NK-92 treated with Interleukin-12 subunit alpha and Interleukin-12 subunit beta, amount 100 ng/mL, for 24 hours (cell line): ENCODE results near the gene SH2D4B.
"Not testable (repeated sequence)": the region's sequence is repeated elsewhere in the genome, so short reads cannot be mapped to it uniquely, and the experiment has no call there.

Experiments used
- DNase-seq: peaks from one replicate; lab custom pipeline; 2025; lab: John Stamatoyannopoulos, UW

The SH2D4B gene

DNA sequence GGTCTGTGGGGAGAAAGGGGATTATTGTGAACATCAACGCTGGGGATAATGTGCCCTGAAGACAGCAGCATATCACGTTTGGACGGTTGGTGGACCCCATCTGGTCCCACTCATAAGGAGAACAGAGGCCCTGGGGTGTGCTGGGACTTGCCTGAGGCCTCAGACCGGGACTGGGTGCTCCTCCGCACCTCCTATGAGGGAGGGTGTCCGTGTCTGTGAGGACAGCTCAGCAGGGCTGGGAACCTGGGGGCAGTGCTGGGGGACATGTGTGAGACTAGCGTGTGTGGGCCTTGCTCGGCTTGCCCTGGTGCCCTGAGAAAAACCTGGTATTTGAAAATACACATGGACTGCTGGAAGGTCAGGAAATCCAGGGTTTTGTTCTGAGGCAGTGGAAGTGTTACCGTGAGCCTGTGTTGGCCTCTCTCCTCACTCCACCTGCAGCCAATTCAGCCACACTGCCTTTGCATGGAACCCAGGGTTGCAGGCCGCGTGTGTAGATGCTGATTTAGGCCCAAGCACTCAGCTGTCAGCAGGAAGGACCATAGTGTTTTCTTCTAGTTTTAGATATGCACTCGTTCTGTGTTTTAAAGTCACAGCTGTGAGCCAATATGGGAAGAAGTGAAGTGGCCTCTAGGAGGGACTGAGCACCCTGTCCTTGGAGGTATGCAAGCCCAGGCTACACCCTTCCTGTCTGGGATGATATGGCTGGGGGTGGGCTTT is 13.4 kb upstream of the SH2D4B start:
- DNase-seq, result no peak

- no peak for DNase-seq
Observed at GRCh38 chr10:80526218-80526617, 11.5 kb upstream of the SH2D4B start.

- DNase-seq, result no peak
Observed at GRCh38 chr10:80526742-80527141, 11.0 kb upstream of the SH2D4B start.

GRCh38 chr10:80528185-80528700 is 9.5 kb upstream of the SH2D4B start:
- DNase-seq, result no peak

DNA sequence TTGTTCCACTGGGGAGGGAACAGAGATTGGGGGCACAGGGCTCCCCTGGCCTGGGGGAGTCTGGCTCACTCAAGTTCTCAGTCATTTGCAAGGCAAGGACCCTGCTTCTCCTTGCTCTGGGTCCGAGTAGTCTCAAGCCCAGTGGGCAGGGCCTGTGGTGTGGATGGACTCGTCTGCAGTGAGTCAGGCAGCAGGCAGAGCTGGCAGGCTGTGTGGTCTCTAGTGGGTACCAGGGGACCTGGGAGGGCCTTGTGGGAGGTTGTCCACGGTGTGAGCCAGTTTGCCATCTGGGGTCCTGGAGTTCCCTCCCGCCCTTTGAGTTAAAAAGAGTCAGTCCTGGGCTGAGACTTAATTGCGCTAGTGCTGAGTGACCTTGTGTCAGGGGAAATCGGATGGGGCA is 8.8 kb upstream of the SH2D4B start:
- DNase-seq, result no peak

- DNase-seq, result no peak
Observed at GRCh38 chr10:80529604-80530003, 8.1 kb upstream of the SH2D4B start.

GRCh38 chr10:80530251-80530650 is 7.5 kb upstream of the SH2D4B start:
- DNase-seq, result no peak

DNA sequence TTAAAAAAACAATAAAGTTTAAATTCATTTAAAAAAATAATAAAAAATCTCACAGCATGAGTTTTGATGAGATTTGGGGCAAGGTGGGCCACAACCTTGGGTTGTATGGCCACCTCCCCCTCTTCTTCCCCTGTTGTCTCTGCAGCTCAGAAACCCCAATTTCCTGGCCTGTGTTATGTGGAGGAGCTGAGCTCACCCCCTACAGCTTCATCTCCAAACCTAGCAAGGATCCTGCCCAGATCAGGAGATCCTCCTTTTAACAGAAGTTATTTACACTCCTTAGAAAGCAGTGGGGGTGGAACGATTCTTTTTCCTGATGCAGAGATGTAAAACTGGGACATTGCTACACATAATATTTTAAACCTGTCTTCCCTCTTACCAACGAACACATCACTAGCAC is 6.9 kb upstream of the SH2D4B start:
- no peak for DNase-seq

- no peak for DNase-seq
Observed at GRCh38 chr10:80532571-80532970, 5.1 kb upstream of the SH2D4B start.

GRCh38 chr10:80534059-80534458 is 3.6 kb upstream of the SH2D4B start:
- DNase-seq, result not testable (repeated sequence)

- DNase-seq, result not testable (repeated sequence)
Observed at GRCh38 chr10:80534646-80535045, 3.1 kb upstream of the SH2D4B start.

DNA sequence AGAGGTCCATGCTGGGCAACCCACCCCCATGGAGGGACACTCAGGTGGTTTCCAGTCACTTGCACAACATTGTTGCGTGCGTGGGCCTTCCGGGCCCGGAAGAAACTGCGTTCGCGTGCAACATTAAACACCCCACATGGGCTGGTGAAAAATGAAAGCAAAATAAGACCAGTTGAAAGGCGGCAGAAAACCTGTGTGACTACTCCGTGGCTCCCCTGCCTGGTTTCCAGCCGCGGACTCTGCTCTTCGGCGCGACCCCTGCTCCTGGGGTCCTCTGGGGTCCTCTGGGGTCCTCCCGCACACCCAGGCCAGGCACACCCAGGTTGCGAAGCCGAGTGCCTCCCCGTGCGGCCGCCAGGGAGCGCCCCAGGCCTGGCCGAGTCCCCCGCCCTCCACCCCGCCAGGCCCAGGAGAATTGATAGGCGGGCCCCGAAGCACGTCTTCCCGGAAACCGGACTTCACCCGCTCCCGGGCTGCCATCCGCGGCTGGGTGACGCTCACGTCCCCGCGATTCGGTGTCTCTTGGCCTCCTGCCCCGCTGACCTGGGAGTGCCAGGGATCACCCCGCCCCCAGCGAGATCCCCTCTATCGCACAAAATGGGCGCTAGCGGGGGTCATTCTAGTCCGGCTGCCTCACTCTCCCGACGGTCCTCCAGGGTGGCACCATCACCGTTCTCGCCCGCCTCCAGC is 1.9 kb upstream of the SH2D4B start:
- DNase-seq, result no peak

GRCh38 chr10:80536361-80536835 is 1.3 kb upstream of the SH2D4B start:
- no peak for DNase-seq

- no peak for DNase-seq
Observed at GRCh38 chr10:80537086-80537735, 491 bp upstream of the SH2D4B start.

DNA sequence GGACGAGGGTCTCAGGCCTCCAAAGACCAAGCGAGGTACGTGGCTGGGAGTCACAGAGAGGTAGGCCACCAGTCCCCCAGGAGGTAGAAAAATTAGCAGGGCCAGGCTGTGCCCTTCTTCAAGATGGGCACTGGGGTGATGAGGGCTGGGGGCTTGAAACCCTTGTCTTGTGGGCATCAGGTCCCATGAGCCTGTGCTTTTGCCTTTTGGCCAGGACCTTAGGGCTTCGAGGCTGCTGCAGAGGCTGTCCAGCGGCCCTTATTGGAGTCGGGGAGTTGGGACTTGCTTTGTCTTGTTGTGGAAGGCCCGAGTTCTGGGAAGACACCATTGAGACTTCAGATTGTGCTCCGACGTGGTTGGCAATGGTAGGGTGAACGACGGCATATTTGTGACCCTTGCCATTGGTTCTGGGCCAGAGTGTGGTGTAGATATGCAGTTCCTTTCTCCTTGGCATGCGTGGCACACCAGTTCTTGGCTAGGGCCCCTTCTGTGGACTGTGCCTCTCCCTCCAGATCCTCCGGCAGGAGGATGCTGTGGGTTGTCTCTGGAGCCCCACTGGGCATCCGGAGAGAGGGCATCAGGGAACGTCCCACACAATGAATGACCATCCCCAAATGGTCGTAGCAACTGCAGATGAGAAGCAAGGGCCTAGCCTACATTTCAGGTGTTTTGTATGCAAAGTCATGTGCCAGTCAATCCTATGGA is 931 bp downstream of the SH2D4B start:
- no peak for DNase-seq

- no peak for DNase-seq
Observed at GRCh38 chr10:80539421-80540031, 1.8 kb downstream of the SH2D4B start.

DNA sequence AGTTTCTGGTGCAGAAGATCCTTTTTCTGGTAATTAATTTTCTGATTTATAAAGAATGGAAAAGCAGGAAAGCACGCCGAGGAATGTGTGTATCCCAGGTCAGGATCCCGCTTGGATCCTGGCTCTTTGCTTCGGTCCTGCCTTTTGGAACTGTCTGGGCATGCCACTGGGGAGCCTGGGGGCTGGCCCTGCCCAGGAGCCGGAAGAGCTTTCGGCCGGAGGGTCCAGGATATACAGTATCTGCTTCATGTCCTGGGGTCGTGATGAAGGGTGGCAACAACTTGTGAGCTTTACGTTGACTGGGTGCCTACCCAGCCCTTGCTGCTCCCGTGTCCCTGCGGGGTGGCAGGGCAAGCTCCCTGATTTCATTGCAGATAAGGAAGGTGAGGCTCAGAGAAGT is 2.4 kb downstream of the SH2D4B start:
- no peak for DNase-seq

DNA sequence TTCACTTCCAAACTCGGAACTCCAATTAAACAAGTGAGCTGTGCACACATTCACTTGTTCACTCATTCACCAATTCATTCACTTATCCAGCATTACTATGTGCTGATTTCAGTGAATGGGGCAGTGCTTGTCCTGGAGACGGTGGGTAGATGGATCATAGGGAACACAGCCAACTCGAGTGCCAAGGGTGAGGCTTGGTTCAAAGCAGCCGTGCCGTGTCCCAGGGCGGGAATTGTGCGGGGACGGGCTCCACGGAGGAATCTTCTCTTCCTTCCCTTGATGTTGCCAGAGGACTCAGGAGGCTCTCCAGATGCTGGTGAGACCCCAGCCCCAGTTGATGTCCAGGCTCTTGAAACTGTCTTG is 2.9 kb downstream of the SH2D4B start:
- no peak for DNase-seq

DNA sequence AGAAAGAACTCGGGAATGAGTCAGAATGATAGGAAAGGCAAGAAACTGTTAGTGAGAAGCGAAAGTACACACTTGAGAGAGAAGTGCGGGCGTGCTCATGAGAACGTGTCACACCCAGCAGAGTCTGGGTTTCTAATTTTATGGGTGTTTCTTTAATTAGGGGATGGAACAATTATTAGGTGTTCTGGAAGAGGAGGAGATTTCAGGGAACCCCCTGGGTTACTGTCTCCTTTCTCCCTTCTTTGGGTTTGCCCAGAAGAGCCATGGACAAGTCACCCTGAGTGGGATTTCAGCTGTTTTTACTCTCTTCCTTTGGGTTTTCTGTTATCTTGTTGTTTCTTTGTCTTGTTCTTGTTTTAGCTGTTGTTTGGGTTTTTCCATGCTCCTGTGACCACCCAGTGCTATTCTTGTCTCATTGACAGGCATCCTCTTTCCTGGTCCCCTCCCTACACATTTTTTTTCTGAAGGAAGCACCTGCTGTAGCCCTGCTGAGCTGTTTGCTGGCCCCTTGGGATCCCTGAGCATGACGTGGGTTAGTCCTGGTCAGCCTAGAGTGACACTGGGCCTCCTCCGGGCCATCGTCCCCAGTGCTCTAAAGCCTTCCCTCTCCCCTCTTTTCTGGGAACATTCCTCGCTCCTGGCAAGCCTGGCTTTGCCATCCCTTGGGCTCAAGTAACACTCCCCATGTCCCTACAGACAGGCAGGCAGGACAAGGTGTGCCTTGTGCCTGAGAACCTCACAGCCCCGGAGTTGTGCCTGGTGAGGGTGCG is 3.5 kb downstream of the SH2D4B start:
- DNase-seq, result no peak

DNA sequence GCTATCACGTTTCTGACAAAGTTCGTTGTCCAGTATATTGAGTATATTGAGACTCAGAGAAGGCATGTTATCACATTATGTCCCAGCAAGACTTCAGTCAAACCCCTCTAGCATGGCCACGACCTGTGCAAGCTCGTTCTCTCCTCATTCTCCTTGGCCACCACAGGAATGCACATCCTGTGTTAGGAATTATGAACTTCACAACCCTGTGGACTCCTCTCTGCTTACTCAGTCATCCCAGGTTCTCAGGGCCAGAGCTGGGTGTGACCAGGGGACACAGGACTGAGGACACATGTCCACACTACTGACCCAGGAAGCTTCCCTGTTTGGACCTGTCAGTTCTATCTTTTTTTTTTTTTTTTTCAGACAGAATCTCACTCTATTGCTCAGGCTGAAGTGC is 4.4 kb downstream of the SH2D4B start:
- DNase-seq, result no peak

- DNase-seq, result no peak
Observed at GRCh38 chr10:80542652-80543318, 5.1 kb downstream of the SH2D4B start.
